Endothelial cell of hepatic sinusoid (primary cell): ENCODE results near the gene NDUFB4.

Experiments used
- in situ Hi-C: cut with HindIII; loops from 2 replicates; pipeline ENCODE4 v1.10.0; 2017; ENCODE audit warnings: low sequenced_read_pairs

Gene NDUFB4

GRCh38 chr3:120596116-120596852 lies at the start of gene NDUFB4:
Gene NDUFB4 (plus strand): TSS chr3:120596336. CDS start chr3:120596360, 24 bp downstream.
- in situ Hi-C loops, result loop anchor here (25.0 kb wide), 1 partner anchor 191 kb away; no protein-coding TSS in a partner anchor

GRCh38 chr3:120550546-120550945 lies 45.6 kb upstream of the NDUFB4 start:
- in situ Hi-C loops, result loop anchor here (5.0 kb wide), 1 partner anchor 33 kb away; no protein-coding TSS in a partner anchor

DNA sequence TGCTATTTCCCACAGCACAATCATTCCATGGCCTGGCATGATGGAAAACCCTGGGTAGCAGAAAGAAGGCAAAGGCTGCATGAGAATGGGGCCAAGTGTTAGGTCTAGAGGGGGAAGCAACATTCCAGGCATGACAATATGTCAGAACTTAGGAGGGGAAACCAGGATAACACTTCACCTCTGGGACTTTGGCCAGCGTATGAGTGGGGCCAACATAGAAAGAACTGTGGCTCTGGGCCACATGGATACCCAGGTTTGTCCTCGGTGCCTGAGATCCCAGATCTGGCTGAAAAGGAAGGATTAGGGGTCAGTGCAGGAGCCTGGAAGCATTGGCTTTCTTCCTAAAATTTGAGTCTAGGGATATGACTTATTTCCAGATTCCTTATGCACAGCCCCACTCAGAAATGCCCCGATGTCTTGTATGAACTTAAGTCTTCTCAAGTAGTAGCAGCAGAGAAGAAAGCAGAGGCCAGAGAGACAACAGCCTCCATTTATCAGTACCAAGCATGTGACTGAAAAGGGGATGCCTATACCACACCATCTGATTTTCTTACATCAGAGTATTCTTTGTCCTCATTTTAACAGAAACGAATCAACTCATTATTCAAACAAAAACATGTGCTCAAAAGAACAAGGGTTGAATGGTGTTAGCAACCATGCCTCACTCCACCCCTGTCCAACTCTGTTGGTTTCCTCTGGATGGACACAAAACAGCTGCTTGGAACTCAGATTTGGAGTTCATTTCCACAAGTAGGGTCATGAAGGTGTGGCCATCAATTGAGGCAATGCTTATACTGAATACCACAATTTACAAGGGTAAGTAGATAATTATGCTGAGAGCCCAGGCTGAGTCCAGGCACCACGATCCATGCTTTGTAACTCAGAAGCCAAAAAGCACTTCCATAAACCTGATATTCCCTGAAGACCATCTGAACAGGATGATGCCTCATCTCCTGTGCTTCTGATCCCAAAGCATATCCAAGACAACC lies 43.7 kb upstream of the NDUFB4 start:
- in situ Hi-C loops, result loop anchor here (5.0 kb wide), 1 partner anchor 35 kb away; no protein-coding TSS in a partner anchor

DNA sequence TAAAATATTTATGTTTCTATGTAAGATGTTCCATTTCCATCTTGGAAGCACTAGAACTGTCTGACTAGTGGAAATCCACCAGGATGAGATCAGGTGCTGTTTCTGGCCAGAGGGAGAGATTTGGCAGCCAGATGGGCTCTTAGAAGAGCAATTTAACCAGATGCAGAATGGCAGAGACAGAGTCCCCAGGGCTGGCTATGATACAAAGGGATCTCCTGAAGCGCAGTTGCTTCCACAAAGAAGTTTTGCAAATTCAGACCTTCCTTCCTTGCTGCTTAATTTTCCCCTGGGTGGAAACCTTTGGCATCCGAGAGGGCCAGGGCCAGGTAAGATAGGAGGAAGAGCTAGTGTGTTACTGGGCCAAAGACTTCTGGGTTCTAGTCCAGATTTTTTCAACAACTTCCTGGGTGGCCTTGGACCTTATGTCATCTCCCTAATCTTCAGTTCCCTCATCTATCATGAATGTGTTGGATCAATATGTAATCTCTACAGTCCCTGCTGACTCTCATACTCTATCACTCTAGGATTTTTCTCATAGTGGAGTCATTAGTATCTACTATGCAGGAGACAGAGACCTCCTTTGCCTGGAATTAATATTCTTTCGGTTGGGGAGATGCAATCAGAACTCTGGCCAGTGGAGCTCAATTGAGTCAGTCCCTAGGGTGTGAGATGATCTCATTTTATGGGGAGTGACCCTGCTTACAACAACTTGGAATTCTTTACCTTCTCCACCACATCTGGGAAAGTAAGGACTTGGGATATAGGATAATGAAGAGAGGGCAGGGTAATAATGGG lies 41.1 kb upstream of the NDUFB4 start:
- in situ Hi-C loops, result loop anchor here (5.0 kb wide), 2 partner anchors 38 to 98 kb away; no protein-coding TSS in a partner anchor

DNA sequence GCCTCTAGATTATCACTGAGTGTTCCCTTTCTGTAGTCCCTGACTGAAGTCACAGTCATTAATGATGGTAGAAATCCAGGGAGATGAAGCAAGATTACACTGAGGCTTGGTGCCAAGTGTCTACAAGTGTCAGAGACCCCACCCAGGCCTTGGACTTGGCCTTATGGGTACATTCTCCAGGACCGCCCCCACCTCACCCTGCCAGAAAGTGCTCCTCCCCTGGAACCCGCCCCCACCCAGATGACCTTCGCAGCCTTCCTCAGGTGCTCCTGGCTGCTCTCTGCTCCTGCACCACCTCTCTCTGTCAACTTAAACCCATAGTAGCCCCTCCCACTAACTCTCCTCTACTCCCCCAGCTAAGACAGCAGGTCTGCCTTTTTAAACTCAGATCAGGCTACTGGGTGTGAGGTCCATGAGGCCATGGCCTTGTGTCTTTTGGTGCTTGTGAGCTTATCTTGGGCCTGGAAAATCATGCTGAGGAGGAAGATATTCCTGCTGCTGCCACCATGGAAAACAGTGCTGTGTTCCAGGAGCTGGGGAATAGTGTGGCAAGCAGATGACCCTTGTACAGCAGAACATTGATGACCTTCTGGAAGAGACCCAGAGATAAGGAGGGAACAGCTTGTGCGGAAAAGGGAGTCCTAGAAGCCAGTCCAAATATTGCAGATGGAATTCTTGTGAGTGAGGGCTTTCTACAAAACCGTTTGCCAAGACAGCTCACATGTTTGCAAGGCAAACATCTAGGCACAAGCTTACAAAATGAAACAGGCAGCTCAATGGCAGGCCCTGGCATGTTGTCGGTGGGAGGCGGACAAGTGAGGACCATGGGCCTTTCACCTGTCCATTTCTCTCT lies 40.3 kb upstream of the NDUFB4 start:
- in situ Hi-C loops, result loop anchor here (5.0 kb wide), 1 partner anchor 99 kb away; no protein-coding TSS in a partner anchor

GRCh38 chr3:120557115-120557514 lies 39.0 kb upstream of the NDUFB4 start:
- in situ Hi-C loops, result loop anchor here (5.0 kb wide), 1 partner anchor 100 kb away; no protein-coding TSS in a partner anchor

DNA sequence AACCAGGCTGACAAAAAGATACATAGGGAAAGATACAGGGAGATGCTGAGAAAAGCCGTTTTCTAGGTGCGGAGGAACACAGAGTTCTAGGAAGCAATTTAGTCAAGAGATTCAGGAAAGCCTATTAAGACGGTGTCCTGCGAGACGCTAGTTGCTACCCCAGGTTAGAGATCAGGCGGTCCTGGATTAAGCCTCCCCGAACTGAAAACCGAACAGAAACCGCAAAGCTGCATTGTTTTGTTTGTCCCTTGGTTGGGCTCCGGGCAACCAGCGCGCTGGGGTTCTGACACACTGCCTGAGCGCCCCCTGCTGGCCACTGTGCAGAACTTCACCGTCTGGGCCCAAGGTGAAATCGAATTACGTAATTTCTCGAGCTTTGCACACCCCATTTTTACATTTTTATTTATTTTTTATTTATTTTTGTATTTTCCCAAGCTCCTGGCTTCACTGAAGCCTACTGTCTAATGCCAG lies 37.3 kb upstream of the NDUFB4 start:
- in situ Hi-C loops, result loop anchor here (5.0 kb wide), 1 partner anchor 102 kb away; no protein-coding TSS in a partner anchor

DNA sequence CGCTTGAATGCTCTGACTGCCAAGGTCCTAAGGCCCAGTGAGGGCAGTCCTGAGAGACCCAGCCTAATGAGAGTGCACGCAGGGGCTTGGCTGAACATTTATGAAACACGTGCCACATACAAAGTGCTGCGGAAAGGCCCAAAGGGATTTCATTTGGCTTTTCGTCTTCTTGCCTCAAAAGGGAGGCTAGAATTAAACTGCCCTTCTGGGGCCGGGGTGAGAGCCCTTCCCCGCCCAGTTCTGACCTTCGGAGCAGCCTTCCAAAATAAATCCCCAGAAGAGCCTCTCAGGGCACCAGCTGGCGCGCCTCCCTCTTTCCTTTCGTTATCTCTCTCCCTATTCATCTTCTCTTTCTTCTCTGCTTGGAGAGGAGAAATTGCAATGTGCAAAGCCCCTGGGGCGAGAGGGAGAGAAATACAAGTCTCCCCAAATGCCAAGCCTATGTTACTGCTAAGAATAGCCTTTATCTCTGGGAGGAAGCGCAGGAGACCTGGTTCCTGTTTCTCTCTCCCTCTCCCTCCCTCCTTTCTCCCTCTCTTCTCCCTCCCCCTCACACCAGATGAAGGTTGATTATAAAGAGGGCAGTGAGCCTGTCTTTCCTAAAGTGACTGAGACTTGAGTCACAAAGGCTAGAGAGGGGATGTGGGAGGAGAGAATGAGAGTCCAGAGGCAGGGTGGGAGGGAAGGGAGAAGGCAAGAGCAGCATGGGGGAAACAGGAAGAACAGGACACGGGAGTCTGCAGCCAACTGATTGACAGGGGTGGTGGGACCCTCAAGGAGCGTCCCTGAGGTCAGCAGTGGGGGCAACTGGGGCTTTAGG lies 36.7 kb upstream of the NDUFB4 start:
- in situ Hi-C loops, result loop anchor here (5.0 kb wide), 1 partner anchor 102 kb away; no protein-coding TSS in a partner anchor

DNA sequence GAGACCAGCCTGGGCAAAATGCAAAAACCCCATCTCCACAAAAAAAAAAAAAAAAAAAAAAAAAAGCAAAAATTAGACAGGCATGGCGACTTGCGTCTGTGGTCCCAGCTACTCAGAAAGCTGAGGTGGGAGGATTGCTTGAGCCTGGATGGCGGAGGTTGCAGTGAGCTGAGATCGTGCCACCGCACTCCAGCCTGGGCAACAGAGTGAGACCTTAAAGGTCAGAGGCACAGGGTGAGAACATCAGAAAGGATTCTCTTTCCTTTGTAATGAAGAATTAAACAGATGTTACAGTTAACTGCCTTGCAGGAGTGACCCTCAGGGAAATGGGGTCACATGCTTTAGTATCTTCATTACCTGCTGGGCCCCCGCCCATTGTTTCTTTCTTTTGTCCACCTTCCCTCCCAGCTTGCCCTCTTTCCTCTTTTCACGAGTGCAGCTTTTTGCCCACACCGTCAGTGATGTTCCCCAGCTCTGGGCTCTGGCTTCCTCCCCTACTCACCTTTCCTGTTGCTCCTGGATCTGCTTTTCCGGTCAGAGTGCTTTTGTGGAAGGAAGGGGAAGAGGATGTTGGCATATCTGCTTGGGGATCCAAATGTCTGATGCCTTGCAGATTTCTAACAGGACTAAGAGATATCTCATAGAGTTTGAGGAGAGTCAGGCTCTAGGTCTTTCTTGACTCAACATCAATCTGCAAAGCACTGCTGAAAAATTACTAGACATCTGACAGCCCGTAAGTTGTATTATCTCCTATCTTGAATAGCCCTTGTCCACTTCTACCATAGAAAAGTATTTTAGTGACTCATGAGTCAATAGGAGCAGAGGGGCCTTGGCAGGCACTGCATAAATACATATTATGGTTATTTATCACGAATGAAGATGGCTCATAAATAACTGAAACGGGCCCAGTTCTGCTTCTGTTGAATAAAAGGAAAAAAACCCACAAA lies 35.6 kb upstream of the NDUFB4 start:
- in situ Hi-C loops, result no loop called here

GRCh38 chr3:120561251-120562045 lies 34.7 kb upstream of the NDUFB4 start:
- in situ Hi-C loops, result no loop called here

DNA sequence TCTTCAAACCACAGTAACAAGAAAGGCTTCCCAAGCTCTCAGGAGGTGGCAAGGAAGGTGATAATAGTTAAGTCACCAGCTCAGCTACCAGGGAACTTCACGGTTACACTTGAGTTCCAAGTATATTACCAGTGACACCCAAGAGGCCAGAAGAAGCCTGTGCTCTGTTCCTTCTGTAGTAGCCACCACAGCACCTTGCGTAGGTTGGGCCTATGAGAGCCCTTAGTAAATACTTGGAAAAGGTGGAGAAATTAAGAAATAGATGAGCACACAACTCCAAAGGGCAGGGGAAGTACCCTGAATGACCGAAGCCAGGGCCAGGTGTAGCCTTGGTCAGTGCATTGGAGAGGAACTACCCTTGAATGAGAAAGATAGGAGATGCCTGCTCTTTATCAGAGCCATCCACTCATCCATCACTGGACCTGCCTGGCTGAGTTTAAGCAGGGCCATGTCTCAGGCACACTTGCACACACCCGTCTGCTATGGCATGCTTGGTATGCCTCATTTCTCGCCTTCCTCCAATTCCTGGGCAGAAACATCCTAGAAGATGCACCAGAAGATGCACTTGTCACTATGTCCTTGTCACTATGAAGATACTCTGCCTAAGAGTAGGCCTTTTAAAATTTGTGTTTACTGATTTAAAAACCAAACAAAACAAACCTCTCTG lies 32.6 kb upstream of the NDUFB4 start:
- in situ Hi-C loops, result no loop called here

GRCh38 chr3:120566243-120566975 lies 29.7 kb upstream of the NDUFB4 start:
- in situ Hi-C loops, result no loop called here

GRCh38 chr3:120567370-120568201 lies 28.6 kb upstream of the NDUFB4 start:
- in situ Hi-C loops, result no loop called here

DNA sequence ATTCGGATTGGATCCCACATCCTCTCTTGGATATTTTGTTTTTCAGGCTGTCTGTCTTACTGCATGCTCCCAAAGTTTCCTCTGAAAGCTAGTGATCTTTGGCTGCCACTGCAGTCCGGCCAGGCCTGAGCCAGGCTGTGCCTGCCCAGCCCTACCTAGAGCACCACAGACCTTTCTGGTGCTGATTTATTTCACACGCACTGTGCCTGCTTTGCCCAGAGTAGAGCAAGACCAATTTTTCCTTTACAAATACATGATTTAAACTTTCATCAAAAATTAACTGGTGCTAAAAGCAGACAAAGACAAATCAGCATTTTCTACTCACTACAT lies 28.0 kb upstream of the NDUFB4 start:
- in situ Hi-C loops, result no loop called here

- in situ Hi-C loops, result no loop called here
These were observed 27.5 kb upstream of the NDUFB4 start for GRCh38 chr3:120568598-120568997.
